CD4-positive, CD25-positive, alpha-beta regulatory T cell (primary cell): ENCODE measurements around the gene CTBS. TPM values are rescaled to one million over a fixed set of nuclear protein-coding genes. Genes with fewer than 3 reads are reported as not detected.
A peak's percentile ranks its signal among the peaks of the same experiment; 100 is the strongest.
"Not testable (repeated sequence)": the region's sequence is repeated elsewhere in the genome, so short reads cannot be mapped to it uniquely, and the experiment has no call there.

Experiments
- ATAC-seq, 2 donors: fragments of 150-1000 bp; cut with Tn5 transposase; one replicate each; pipeline ENCODE4 v1.10.0; 2021; ENCODE audit warnings: low read depth in 2 of 2, moderate number of reproducible peaks in 2 of 2, moderate library complexity in 1 of 2
- DNase-seq, 3 donors: peaks; one replicate each; pipeline versions ENCODE4 v3.0.0 to v3.0.0-alpha.2; 2012 to 2022; ENCODE audit warnings: mixed read lengths in 1 of 3
- H3K27ac ChIP-seq: one replicate; pipeline ENCODE4 v1.7.0; 2013; ENCODE audit warnings: mild to moderate bottlenecking, low read length; ENCODE audit not compliant: insufficient read depth, poor library complexity, severe bottlenecking
- H3K27me3 ChIP-seq: one replicate; pipeline ENCODE4 v1.7.0; 2013; ENCODE audit warnings: low read length; ENCODE audit not compliant: control insufficient read depth, insufficient read depth
- H3K36me3 ChIP-seq: one replicate; pipeline ENCODE4 v1.7.0; 2013; ENCODE audit warnings: mild to moderate bottlenecking, low read length, moderate library complexity; ENCODE audit not compliant: control insufficient read depth, insufficient read depth
- H3K4me1 ChIP-seq: 2 replicates; pipeline ENCODE4 v1.7.0; 2013; ENCODE audit warnings: mild to moderate bottlenecking, low read length; ENCODE audit not compliant: insufficient read depth, control insufficient read depth, poor library complexity, severe bottlenecking
- H3K4me3 ChIP-seq: one replicate; pipeline ENCODE4 v1.7.0; 2013; ENCODE audit warnings: low read depth, mild to moderate bottlenecking, low read length, moderate library complexity
- H3K9me3 ChIP-seq, 2 experiments: 1 replicate in 1 of 2; 2 replicates in 1 of 2; pipeline ENCODE4 v1.7.0; 2013; ENCODE audit warnings: low read length in 2 of 2, mild to moderate bottlenecking in 1 of 2, moderate library complexity in 1 of 2; ENCODE audit not compliant: control insufficient read depth in 2 of 2
- H3K27ac Mint-ChIP-seq, 3 donors: one replicate each; pipeline ENCODE4 v1.8.0; 2020 to 2022; ENCODE audit warnings: mild to moderate bottlenecking in 3 of 3, mixed read lengths in 3 of 3, moderate library complexity in 2 of 3
- H3K27me3 Mint-ChIP-seq: one replicate; pipeline ENCODE4 v1.8.0; 2022; ENCODE audit warnings: mild to moderate bottlenecking, mixed read lengths
- H3K36me3 Mint-ChIP-seq: one replicate; pipeline ENCODE4 v1.8.0; 2020; ENCODE audit warnings: mixed read lengths
- H3K4me1 Mint-ChIP-seq, 4 donors: one replicate each; pipeline ENCODE4 v1.8.0; 2020 to 2022; ENCODE audit warnings: mixed read lengths in 4 of 4, mild to moderate bottlenecking in 1 of 4
- H3K4me3 Mint-ChIP-seq, 4 donors: one replicate each; pipeline ENCODE4 v1.8.0; 2020 to 2022; ENCODE audit warnings: mild to moderate bottlenecking in 4 of 4, mixed read lengths in 4 of 4, moderate library complexity in 3 of 4
- H3K9me3 Mint-ChIP-seq, 7 donors: one replicate each; pipeline ENCODE4 v1.8.0; 2020 to 2022; ENCODE audit warnings: mixed read lengths in 7 of 7, mild to moderate bottlenecking in 3 of 7, moderate library complexity in 2 of 7
- polyA plus RNA-seq, 4 donors: library from polyadenylated mRNA; unstranded; fragments of 300-500 nt; fragmentation: Illumina TruSeq; gene quantifications; one replicate each; pipeline ENCODE4 v1.2.3, GENCODE V29; 2021
- total RNA-seq: library from RNA; stranded (reverse); gene quantifications from one replicate; pipeline ENCODE4 v1.2.3, GENCODE V29; 2022

Gene CTBS
- total and polyA plus RNA-seq, 5 donors from 2014 or later: 15.6 to 24.9 (median 22.1) TPM

DNA sequence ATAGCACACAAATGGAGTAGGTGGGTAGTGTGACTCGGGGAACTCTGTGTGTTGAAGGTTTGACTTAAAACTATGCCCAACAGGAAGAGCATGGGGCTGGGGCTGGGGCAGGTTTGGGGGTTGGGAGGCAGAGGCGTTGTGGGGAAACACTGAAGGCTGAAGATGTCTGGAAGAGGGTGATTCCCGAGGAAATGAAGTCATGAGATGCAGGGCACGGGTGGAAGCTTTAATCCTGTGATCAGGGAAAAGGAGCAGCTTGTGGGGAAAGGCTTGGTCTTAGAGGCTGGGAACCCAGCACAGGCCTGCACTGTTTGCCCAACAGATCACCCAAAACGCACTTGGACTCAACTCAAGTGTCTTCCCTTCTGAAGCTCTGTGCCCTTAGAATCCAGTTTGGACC is 26.6 kb upstream of the CTBS start:
- H3K36me3 Mint-ChIP-seq: peaks cover 6% of the 10 kb centered on the region
- no peaks in the 10 kb centered on the region for H3K27me3 Mint-ChIP-seq

DNA sequence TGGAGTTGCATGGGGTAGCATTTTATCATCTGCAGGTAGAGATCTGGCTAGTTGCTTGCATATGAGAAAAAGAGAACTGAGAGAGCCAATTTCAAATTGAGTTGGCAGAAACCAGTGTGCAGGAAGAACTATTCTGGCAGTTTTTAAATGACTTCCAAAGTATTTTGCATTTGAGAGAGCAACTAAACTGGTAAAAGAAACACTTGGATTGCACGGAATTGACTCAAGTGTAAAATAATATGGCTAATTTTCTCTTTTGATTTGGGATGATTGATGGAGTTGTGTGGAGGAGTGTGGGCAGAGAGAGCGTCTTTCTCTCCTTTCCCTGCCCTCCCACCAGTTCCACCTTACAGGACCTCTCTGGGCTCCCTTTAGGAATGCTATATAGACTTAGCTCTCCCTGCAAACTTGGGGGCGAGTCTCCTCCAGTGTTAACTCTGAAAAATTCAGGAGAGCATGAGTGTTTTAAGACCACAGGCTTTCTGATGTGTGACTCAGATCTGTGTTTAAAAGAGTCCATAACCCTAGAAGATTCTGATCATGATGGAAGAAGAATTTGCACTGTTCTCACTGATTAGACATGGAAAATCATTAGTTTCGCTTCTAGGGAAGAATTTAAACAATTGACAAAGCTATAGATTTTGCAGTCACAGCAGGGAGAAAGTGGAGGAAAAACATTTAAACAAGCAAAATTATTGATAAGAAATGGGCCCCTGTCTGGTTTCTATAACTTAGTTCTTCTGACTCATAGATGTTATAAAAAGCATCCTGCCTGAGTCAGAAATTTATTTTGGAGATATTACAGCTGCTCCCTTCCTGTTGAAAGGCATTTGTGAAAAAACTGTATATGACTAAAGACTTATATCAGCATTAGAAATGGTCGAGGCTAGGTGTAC is 24.9 kb upstream of the CTBS start:
- peaks cover 0 to 2% of the 10 kb centered on the region in 2 experiments for H3K9me3 ChIP-seq
- peak in 1 of 3 donors; percentile 36 for DNase-seq
- Mint-ChIP-seq H3K4me3 (no peak overlapping the region), H3K36me3 (peaks cover 3% of the 10 kb centered on the region), H3K4me1 (peaks cover 0 to 9% (median 0%) of the 10 kb centered on the region in 4 donors), H3K27me3 (no peaks in the 10 kb centered on the region), H3K9me3 (peaks cover 0 to 3% (median under 1%) of the 10 kb centered on the region in 7 donors), H3K27ac (peak overlapping the region in 2 of 3 donors; percentile 36 to 81)
- no peaks in the 10 kb centered on the region for H3K36me3 ChIP-seq
- H3K4me3 ChIP-seq: no peak overlapping the region
- peak in 1 of 2 donors; percentile 25 for ATAC-seq
- H3K4me1 ChIP-seq: no peaks in the 10 kb centered on the region
- H3K27ac ChIP-seq: no peak overlapping the region
- H3K27me3 ChIP-seq: no peaks in the 10 kb centered on the region

More for the DNA sequence above, 26.6 kb upstream of the CTBS start:
- H3K9me3 ChIP-seq: peaks cover 11 to 19% of the 10 kb centered on the region in 2 experiments
- H3K4me3 ChIP-seq: no peak overlapping the region
- H3K27ac ChIP-seq: no peak overlapping the region
- peaks cover 0 to 9% (median 0%) of the 10 kb centered on the region in 4 donors for H3K4me1 Mint-ChIP-seq
- H3K36me3 ChIP-seq: no peaks in the 10 kb centered on the region
- no peak overlapping the region for H3K27ac Mint-ChIP-seq
- no peak for ATAC-seq
- H3K27me3 ChIP-seq: no peaks in the 10 kb centered on the region
- H3K4me3 Mint-ChIP-seq: no peak overlapping the region
- H3K4me1 ChIP-seq: no peaks in the 10 kb centered on the region
- DNase-seq: no peak
- peaks cover 2 to 20% (median 8%) of the 10 kb centered on the region in 7 donors for H3K9me3 Mint-ChIP-seq

DNA sequence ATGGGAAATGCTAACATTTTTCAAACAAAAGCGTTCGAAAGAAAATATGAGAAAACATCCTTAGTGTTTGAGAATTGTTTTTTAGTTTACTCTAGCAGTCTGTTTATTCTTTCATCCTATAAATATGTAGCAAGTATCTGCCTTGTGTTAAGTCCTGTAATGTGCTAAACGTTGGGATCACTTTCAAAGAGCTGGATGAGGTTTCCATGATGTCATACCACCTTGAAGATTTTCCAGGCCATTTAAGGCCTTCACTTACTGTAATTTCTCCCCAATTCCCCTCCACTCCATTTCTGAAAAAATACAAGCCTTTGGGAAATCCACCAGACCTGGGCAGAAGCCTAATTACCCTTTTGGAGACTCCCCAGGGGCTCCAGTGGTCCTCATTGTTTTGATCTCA is 24.2 kb upstream of the CTBS start:
- ATAC-seq (no peak), DNase-seq (no peak)
- H3K36me3 ChIP-seq: no peaks in the 10 kb centered on the region
- Mint-ChIP-seq H3K4me1 (peaks cover 0 to 9% (median 0%) of the 10 kb centered on the region in 4 donors), H3K27ac (no peak overlapping the region), H3K9me3 (peaks cover 0 to 5% (median 0%) of the 10 kb centered on the region in 7 donors), H3K36me3 (peaks cover 3% of the 10 kb centered on the region), H3K27me3 (no peaks in the 10 kb centered on the region), H3K4me3 (no peak overlapping the region)
- H3K27ac ChIP-seq: no peak overlapping the region
- H3K27me3 ChIP-seq: no peaks in the 10 kb centered on the region
- no peak overlapping the region for H3K4me3 ChIP-seq
- no peaks in the 10 kb centered on the region for H3K4me1 ChIP-seq
- H3K9me3 ChIP-seq: no peaks in the 10 kb centered on the region

DNA sequence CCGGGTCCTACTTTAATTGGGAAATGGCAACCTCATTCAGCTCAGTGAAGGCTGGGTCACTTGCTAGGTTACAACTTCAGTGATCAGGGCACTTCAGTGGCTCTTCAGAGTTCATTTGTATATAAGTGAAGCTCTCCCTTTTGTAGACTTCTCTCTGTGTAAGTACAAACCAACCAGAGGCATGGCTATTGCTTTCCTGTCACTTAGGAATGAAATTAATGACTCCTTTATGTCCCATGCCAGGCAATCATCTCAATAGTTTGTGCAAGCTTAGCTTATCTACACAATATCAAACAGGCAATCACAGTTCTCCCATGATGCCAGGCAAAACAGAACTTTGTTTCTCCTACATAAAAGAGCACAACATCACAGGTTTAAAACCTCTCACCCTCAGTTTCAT is 22.8 kb upstream of the CTBS start:
- ATAC-seq (no peak), DNase-seq (no peak)
- peaks cover 3% of the 10 kb centered on the region for H3K36me3 Mint-ChIP-seq
- no peak overlapping the region for H3K27ac Mint-ChIP-seq
- Histone ChIP-seq H3K27ac (no peak overlapping the region), H3K4me3 (no peak overlapping the region), H3K36me3 (no peaks in the 10 kb centered on the region), H3K27me3 (no peaks in the 10 kb centered on the region), H3K4me1 (no peaks in the 10 kb centered on the region), H3K9me3 (no peaks in the 10 kb centered on the region)
- peaks cover 0 to 9% (median 0%) of the 10 kb centered on the region in 7 donors for H3K9me3 Mint-ChIP-seq
- peaks cover 0 to 9% (median 0%) of the 10 kb centered on the region in 4 donors for H3K4me1 Mint-ChIP-seq
- peaks cover 4% of the 10 kb centered on the region for H3K27me3 Mint-ChIP-seq
- H3K4me3 Mint-ChIP-seq: no peak overlapping the region

DNA sequence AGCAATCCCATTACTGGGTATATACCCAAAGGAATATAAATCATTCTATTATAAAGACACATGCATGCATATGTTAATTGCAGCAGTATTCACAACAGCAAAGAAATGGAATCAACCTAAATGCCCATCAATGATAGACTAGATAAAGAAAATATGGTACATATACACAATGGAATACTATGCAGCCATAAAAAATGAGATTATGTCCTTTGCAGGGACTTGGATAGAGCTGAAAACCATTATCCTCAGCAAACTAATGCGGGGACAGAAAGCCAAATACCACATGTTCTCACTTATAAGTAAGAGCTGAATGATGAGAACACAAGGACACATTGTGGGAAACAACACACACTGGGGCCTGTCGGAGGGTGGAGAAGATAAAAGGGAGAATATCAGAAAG is 20.7 kb upstream of the CTBS start:
- not testable (repeated sequence) for ATAC-seq

DNA sequence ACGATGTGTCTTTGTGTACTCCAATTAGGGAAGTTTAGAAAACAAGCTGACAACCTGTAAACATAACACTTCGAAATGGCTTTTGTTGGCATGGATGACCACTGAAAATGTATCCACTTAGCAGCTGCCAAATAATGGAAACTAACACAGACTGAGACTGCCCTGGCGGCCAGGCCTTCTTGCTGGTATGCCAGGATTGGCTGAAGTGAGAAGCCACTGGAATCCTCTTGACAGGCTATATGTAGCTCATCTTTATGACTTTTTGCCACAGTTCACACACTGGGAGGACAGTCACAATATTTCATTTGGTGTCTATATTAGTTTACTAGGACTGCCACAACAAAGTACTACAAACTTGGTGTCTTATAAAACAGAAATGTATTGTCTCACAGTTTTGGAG is 12.9 kb upstream of the CTBS start:
- Mint-ChIP-seq H3K27ac (no peak overlapping the region), H3K27me3 (peaks cover 9% of the 10 kb centered on the region), H3K4me1 (peaks cover 0 to 2% (median under 1%) of the 10 kb centered on the region in 4 donors), H3K36me3 (no peaks in the 10 kb centered on the region), H3K4me3 (no peak overlapping the region), H3K9me3 (peaks cover 0 to 2% (median 0%) of the 10 kb centered on the region in 7 donors)
- Histone ChIP-seq H3K36me3 (no peaks in the 10 kb centered on the region), H3K4me3 (no peak overlapping the region), H3K9me3 (no peaks in the 10 kb centered on the region), H3K27ac (no peak overlapping the region), H3K4me1 (no peaks in the 10 kb centered on the region), H3K27me3 (peaks cover 10% of the 10 kb centered on the region)
- no peak for ATAC-seq
- no peak for DNase-seq

More for the DNA sequence above, 20.7 kb upstream of the CTBS start:
- H3K27ac Mint-ChIP-seq, H3K4me1 ChIP-seq, H3K9me3 Mint-ChIP-seq, H3K27me3 ChIP-seq, H3K4me1 Mint-ChIP-seq, H3K27me3 Mint-ChIP-seq, H3K4me3 ChIP-seq, H3K27ac ChIP-seq, DNase-seq, H3K36me3 Mint-ChIP-seq, H3K36me3 ChIP-seq, H3K4me3 Mint-ChIP-seq, H3K9me3 ChIP-seq: not testable (repeated sequence)

DNA sequence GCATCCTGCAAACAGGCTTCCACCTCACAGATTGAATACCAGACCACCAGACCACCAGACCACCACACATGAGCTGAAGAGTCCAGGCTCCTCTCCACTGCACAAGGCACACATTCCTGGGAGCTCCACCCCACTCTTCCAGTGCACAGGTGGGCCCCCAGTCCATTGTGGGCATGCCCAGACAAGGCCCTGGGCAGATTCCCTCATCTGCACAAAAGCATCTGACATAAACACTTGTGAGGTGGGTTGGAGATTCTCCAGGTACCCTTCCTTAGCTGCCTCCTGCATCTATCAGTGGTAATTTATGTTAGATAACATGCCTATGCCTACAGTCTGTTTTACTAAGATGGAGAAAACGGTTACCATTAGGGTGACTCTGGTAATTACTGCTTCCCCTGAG is 11.6 kb upstream of the CTBS start:
- ATAC-seq: no peak
- no peaks in the 10 kb centered on the region for H3K36me3 Mint-ChIP-seq

More for the DNA sequence above, 11.6 kb upstream of the CTBS start:
- Histone ChIP-seq H3K4me3 (no peak overlapping the region), H3K36me3 (no peaks in the 10 kb centered on the region), H3K27me3 (peaks cover 9% of the 10 kb centered on the region), H3K27ac (no peak overlapping the region), H3K9me3 (no peaks in the 10 kb centered on the region), H3K4me1 (no peaks in the 10 kb centered on the region)
- Mint-ChIP-seq H3K9me3 (peaks cover 0 to 3% (median 0%) of the 10 kb centered on the region in 7 donors), H3K27me3 (peaks cover 13% of the 10 kb centered on the region), H3K4me1 (peaks cover 0 to 2% (median under 1%) of the 10 kb centered on the region in 4 donors), H3K27ac (peak overlapping the region in 1 of 3 donors; percentile 85), H3K4me3 (no peak overlapping the region)
- DNase-seq: no peak
